Caco-2 (cell line): ENCODE results near the gene FAM221B. TPM values are rescaled to one million over a fixed set of nuclear protein-coding genes. Genes with fewer than 3 reads are reported as not detected.
A peak's percentile ranks its signal among the peaks of the same experiment; 100 is the strongest.

Experiments used
- BruUV-seq: library from RNA; stranded (reverse); fragments of 400-500 nt; replicated peaks from 2 replicates; lab custom pipeline; 2021; lab: Mats Ljungman, UMichigan
- CTCF ChIA-PET: fragments of 300-600 bp; sonication (Branson Sonifier 250); formaldehyde crosslinking; loops from one replicate; lab custom pipeline; 2022; ENCODE audit warnings: antibody characterized with exemption; lab: Charles Lee
- POLR2A ChIA-PET: fragments of 300-600 bp; sonication (Branson Sonifier 250); formaldehyde crosslinking; loops from one replicate; lab custom pipeline; 2022; ENCODE audit warnings: antibody characterized with exemption; lab: Charles Lee
- DNase-seq, 2 experiments: peaks; one replicate each; pipeline versions ENCODE4 v3.0.0 to v3.0.0-alpha.2; 2020 to 2022
- H3K27me3 ChIP-seq: replicated peaks from 2 replicates; pipeline ENCODE4 v1.6.0; 2011; ENCODE audit warnings: low read length; ENCODE audit not compliant: control insufficient read depth, insufficient read depth
- H3K36me3 ChIP-seq: 2 replicates; pipeline ENCODE4 v1.5.1; 2011; ENCODE audit warnings: low read length; ENCODE audit not compliant: control insufficient read depth, insufficient read depth
- H3K4me1 ChIP-seq: fragments of 250-450 bp; sonication (Bioruptor Pico); 2 replicates; pipeline ENCODE4 v1.5.1; 2020; ENCODE audit warnings: mild to moderate bottlenecking
- H3K4me3 ChIP-seq: 2 replicates; pipeline ENCODE4 v1.5.1; 2011; ENCODE audit warnings: low read depth, mild to moderate bottlenecking, control low read depth, low read length
- H3K9me3 ChIP-seq: fragments of 250-450 bp; sonication (Bioruptor Pico); 2 replicates; pipeline ENCODE4 v1.5.1; 2020; ENCODE audit warnings: mild to moderate bottlenecking, moderate library complexity
- H3K27ac Mint-ChIP-seq: one replicate; pipeline ENCODE4 v1.8.0; 2022; ENCODE audit warnings: mixed read lengths; ENCODE audit not compliant: unreplicated experiment
- H3K27me3 Mint-ChIP-seq: one replicate; pipeline ENCODE4 v1.8.0; 2022; ENCODE audit warnings: mixed read lengths; ENCODE audit not compliant: insufficient read depth, unreplicated experiment
- H3K36me3 Mint-ChIP-seq: one replicate; pipeline ENCODE4 v1.8.0; 2022; ENCODE audit warnings: mild to moderate bottlenecking, mixed read lengths; ENCODE audit not compliant: insufficient read depth, unreplicated experiment
- H3K4me1 Mint-ChIP-seq: one replicate; pipeline ENCODE4 v1.8.0; 2022; ENCODE audit warnings: low read depth, mixed read lengths; ENCODE audit not compliant: unreplicated experiment
- H3K4me3 Mint-ChIP-seq: one replicate; pipeline ENCODE4 v1.8.0; 2022; ENCODE audit warnings: mild to moderate bottlenecking, moderate library complexity, mixed read lengths; ENCODE audit not compliant: unreplicated experiment
- H3K9me3 Mint-ChIP-seq: one replicate; pipeline ENCODE4 v1.8.0; 2022; ENCODE audit warnings: mixed read lengths; ENCODE audit not compliant: unreplicated experiment
- CTCF ChIP-seq, 2 experiments: fragments of 200-600 bp in 1 of 2; IDR thresholded peaks; 1 replicate in 1 of 2; 2 replicates in 1 of 2; pipeline versions ENCODE4 v1.5.1 to v1.8.0; 2011 to 2022; ENCODE audit warnings: antibody characterized with exemption in 1 of 2, control low read depth in 1 of 2, inconsistent platforms in 1 of 2, low read depth in 1 of 2, low read length in 1 of 2, mild to moderate bottlenecking in 1 of 2, moderate library complexity in 1 of 2; ENCODE audit not compliant: insufficient read depth in 1 of 2, severe bottlenecking in 1 of 2, unreplicated experiment in 1 of 2
- intact Hi-C: fragments of 100-400 bp; cut with micrococcal nuclease; formaldehyde crosslinking; loops from one replicate; pipeline ENCODE4 v1.10.0; 2022; ENCODE audit not compliant: unreplicated experiment
- total RNA-seq: library from RNA; stranded (reverse); gene quantifications from 2 replicates; pipeline ENCODE4 v1.2.3, GENCODE V29; 2022

The FAM221B gene
- total RNA-seq, 1 experiment from 2014 or later: not detected

DNA sequence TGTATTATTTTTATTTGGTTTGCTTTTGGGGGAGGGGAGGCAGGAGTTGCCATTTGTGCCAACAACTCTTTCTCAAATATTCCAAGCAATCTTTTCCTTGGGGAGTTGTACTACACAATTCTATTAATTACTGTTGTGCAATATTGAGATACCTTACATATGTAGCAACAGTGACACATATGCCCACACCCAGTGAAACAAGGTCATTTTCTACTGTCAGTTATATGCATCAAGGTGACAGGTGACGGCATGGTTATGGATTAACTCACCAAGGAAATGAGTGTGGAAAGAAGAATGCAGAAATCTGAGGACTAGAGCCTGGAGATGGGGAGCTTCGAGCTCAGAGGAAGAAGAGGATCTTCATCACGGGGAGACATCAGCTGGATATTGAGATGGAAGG is 56.6 kb downstream of the FAM221B start:
- no peaks in the 10 kb centered on the region for H3K27me3 Mint-ChIP-seq
- CTCF ChIA-PET: interaction anchor here (0.5 to 2.1 kb wide), 5 partner anchors 11 to 110 kb away, joined by 3 to 9 read pairs (median 4); no protein-coding TSS in a partner anchor

DNA sequence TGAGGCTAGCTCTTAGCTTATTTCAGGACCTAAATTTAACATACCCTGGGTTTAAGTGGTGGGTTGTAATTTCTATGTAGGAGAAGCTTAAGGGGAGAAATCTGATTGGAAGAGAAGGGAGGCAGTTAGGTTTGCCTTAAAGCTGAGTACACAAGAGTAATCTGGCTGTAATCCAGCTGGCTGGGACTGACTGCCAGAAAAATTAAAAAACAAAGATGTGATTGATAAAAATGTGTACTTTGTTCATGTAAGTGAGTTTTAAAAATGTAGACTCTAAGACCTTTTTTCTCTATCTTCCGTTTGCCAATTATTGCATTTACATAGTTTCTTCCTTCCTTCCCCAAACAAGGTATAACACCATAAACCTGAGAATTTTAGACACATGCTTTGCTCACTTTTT is 57.0 kb downstream of the FAM221B start:
- TF ChIP-seq CTCF (IDR thresholded peaks at IDR 0.05; ENCODE audit: insufficient read depth in 1 of 2, low read depth in 1 of 2, low read length in 1 of 2, severe bottlenecking in 1 of 2, unreplicated experiment in 1 of 2): no peak
- intact Hi-C loops: no loop called here
- POLR2A ChIA-PET: interaction anchor here (1.2 kb wide), 1 partner anchor 25 kb away, joined by 3 read pairs; no protein-coding TSS in a partner anchor

More for the DNA sequence above, 56.6 kb downstream of the FAM221B start:
- H3K36me3 Mint-ChIP-seq: no peaks in the 10 kb centered on the region
- H3K4me3 Mint-ChIP-seq: no peak overlapping the region
- DNase-seq: peak in 1 of 2 experiments; percentile 20
- intact Hi-C loops: no loop called here
- no peaks in the 10 kb centered on the region for H3K4me1 Mint-ChIP-seq
- POLR2A ChIA-PET: interaction anchor here (1.2 kb wide), 1 partner anchor 25 kb away, joined by 3 read pairs; no protein-coding TSS in a partner anchor
- Histone ChIP-seq H3K9me3 (no peaks in the 10 kb centered on the region), H3K27me3 (no peaks in the 10 kb centered on the region), H3K4me3 (no peak overlapping the region), H3K36me3 (no peaks in the 10 kb centered on the region), H3K4me1 (peaks cover 16% of the 10 kb centered on the region)
- TF ChIP-seq CTCF (IDR thresholded peaks at IDR 0.05; ENCODE audit: insufficient read depth in 1 of 2, low read depth in 1 of 2, low read length in 1 of 2, severe bottlenecking in 1 of 2, unreplicated experiment in 1 of 2): no peak
- no peak overlapping the region for H3K27ac Mint-ChIP-seq
- BruUV-seq: no TSS peak
- H3K9me3 Mint-ChIP-seq: no peaks in the 10 kb centered on the region

GRCh38 chr9:35771075-35771433 is 57.5 kb downstream of the FAM221B start:
- Histone ChIP-seq H3K36me3 (no peaks in the 10 kb centered on the region), H3K4me1 (peaks cover 16% of the 10 kb centered on the region), H3K27me3 (no peaks in the 10 kb centered on the region), H3K4me3 (no peak overlapping the region), H3K9me3 (no peaks in the 10 kb centered on the region)
- TF ChIP-seq CTCF (IDR thresholded peaks at IDR 0.05; ENCODE audit: insufficient read depth in 1 of 2, low read depth in 1 of 2, low read length in 1 of 2, severe bottlenecking in 1 of 2, unreplicated experiment in 1 of 2): no peak
- DNase-seq: no peak
- Mint-ChIP-seq H3K9me3 (no peaks in the 10 kb centered on the region), H3K36me3 (no peaks in the 10 kb centered on the region), H3K27ac (no peak overlapping the region), H3K27me3 (no peaks in the 10 kb centered on the region), H3K4me1 (no peaks in the 10 kb centered on the region), H3K4me3 (no peak overlapping the region)
- ChIA-PET POLR2A (no interaction called here), CTCF (interaction anchor here (1.3 to 2.1 kb wide), 3 partner anchors 19 to 111 kb away, joined by 3 to 9 read pairs (median 4); no protein-coding TSS in a partner anchor)
- no TSS peak for BruUV-seq
- intact Hi-C loops: no loop called here

More for the DNA sequence above, 57.0 kb downstream of the FAM221B start:
- no peaks in the 10 kb centered on the region for H3K9me3 Mint-ChIP-seq
- DNase-seq: no peak
- Histone ChIP-seq H3K4me1 (peaks cover 16% of the 10 kb centered on the region), H3K27me3 (no peaks in the 10 kb centered on the region), H3K9me3 (no peaks in the 10 kb centered on the region), H3K36me3 (no peaks in the 10 kb centered on the region), H3K4me3 (no peak overlapping the region)
- H3K4me1 Mint-ChIP-seq: no peaks in the 10 kb centered on the region
- CTCF ChIA-PET: interaction anchor here (0.5 to 2.1 kb wide), 5 partner anchors 11 to 111 kb away, joined by 3 to 9 read pairs (median 4); no protein-coding TSS in a partner anchor
- no peak overlapping the region for H3K4me3 Mint-ChIP-seq
- H3K27ac Mint-ChIP-seq: no peak overlapping the region
- no peaks in the 10 kb centered on the region for H3K27me3 Mint-ChIP-seq
- BruUV-seq: no TSS peak
- H3K36me3 Mint-ChIP-seq: no peaks in the 10 kb centered on the region
